GM12801 (cell line): Measurements from ENCODE around the gene SUCO.

ENCODE experiments used
- TF ChIP-seq, protein P1 (sequence below): IDR thresholded peaks from one replicate; pipeline ENCODE4 v1.5.1; 2011; ENCODE audit warnings: control low read depth; ENCODE audit not compliant: insufficient read length; ENCODE audit errors: extremely low read depth

The SUCO gene

GRCh38 chr1:172517081-172517480, 15.9 kb upstream of the SUCO start:
- TF ChIP-seq, protein P1, sequence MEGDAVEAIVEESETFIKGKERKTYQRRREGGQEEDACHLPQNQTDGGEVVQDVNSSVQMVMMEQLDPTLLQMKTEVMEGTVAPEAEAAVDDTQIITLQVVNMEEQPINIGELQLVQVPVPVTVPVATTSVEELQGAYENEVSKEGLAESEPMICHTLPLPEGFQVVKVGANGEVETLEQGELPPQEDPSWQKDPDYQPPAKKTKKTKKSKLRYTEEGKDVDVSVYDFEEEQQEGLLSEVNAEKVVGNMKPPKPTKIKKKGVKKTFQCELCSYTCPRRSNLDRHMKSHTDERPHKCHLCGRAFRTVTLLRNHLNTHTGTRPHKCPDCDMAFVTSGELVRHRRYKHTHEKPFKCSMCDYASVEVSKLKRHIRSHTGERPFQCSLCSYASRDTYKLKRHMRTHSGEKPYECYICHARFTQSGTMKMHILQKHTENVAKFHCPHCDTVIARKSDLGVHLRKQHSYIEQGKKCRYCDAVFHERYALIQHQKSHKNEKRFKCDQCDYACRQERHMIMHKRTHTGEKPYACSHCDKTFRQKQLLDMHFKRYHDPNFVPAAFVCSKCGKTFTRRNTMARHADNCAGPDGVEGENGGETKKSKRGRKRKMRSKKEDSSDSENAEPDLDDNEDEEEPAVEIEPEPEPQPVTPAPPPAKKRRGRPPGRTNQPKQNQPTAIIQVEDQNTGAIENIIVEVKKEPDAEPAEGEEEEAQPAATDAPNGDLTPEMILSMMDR, result no peak

- TF ChIP-seq, protein P1, result no peak
These were observed 15.4 kb upstream of the SUCO start for GRCh38 chr1:172517545-172517944.

- TF ChIP-seq, protein P1, result no peak
These were observed 3.6 kb upstream of the SUCO start for GRCh38 chr1:172529304-172529703.

DNA sequence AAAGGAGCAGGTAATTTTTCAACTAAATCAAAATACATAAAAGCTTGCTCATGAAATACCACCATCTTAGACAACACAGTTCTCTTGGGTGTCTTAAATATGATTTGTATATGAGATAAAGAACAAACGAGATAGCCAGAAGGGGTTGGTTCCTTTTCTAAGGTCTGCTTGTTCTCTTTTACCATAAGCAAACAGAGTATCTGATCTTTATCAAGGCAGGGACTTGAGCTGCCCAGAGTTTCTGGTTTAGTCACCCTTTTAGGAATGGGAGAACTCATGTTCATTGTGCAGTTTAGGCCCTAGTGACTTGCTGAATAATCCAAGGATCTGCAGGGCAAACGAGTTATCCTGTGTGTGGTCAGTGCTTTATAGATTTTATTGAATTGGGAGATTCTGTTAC, 3.0 kb upstream of the SUCO start:
- TF ChIP-seq, protein P1, result no peak

GRCh38 chr1:172531412-172532182, 1.4 kb upstream of the SUCO start:
- TF ChIP-seq, protein P1, result no peak

DNA sequence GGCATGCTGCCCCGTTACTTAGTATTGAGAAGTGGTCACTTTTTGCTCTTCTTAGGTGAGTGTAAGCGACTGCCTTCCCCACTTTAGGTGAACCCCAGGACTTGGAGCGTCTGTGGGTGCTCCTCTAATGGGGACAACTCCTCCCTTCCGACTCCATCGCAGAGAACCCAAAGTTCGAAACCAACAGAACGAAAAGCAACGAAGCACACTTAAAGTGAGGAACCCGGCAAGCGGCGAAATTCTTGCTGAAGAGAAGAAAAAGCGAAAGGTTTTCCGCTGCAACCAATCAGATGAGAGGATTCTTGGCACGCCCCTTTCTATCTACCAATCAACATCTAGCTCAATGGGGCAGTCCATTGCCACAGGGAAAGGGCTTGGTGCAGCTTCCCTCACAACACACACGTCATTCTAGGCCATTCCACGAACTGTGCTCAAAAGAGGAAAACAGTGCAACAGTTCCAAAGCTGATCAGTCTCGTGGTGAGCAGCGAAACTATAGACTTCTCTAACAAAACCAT, 709 bp upstream of the SUCO start:
- TF ChIP-seq, protein P1, result no peak

DNA sequence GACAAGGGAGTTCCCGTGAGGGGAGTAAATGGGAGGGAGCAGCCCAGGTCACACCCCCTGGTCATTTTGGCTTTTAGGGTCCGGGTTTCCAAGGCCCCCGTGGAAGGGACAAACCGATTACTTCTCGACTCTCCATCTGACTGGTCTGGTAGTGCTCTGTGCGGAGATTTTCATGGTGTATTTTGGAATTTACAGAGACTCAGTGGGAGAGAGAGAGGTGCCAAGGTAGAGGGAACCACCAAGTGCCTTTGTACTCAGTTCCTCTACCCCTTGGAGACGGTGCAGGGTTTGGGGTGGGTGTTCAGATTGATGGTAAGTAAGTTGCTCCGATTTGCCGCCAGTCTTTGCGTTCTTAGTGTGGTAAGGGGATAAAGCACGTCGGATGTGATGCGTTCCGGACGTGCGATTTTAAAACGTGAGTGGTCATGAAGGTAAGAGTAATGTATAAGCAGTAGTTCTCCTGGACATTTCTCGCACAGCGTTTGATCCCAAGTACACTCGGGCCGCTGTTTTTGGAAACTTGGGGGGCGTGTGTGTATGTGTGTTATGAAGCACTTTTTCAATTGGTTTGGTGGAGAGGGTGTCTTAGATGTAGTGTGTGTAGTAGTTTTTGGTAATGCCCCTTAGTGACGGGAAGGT, 682 bp downstream of the SUCO start:
- TF ChIP-seq, protein P1, result no peak
